ENCODE measurements around the gene DSTN.

DNA sequence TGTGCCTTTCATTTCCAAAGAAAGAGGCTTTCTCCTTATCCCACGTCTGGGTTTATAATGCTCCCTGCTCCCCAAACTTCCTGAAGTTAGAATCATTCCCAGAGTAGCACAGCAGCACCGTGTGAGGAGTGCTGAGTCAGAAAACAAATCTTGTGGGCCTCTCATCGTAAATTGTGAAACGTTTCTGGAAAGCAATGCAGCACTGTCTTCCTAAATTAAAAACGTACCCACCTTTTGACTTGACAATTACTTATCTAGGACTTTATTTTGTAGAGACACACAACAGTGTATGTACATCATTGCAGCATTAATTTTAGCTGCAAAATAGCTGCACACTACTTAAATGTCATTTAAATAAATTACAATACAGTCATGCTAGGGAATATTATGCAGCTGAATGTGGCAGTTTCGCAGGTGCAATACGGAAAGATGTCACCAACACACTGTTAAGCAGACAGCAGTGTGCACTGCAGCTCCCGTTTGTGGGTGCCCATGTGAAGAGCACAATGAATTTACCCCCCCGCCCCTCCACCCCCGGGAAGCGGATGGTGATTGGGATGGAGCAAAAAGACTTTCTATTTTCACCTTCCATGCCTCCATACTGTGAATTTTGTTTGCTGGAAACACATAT is 81.4 kb downstream of the DSTN start:
- TF ChIP-seq, protein P1, sequence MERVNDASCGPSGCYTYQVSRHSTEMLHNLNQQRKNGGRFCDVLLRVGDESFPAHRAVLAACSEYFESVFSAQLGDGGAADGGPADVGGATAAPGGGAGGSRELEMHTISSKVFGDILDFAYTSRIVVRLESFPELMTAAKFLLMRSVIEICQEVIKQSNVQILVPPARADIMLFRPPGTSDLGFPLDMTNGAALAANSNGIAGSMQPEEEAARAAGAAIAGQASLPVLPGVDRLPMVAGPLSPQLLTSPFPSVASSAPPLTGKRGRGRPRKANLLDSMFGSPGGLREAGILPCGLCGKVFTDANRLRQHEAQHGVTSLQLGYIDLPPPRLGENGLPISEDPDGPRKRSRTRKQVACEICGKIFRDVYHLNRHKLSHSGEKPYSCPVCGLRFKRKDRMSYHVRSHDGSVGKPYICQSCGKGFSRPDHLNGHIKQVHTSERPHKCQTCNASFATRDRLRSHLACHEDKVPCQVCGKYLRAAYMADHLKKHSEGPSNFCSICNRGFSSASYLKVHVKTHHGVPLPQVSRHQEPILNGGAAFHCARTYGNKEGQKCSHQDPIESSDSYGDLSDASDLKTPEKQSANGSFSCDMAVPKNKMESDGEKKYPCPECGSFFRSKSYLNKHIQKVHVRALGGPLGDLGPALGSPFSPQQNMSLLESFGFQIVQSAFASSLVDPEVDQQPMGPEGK (CRISPR knock-in tag; IDR thresholded peaks at IDR 0.05; ENCODE audit: borderline replicate concordance), result no peak
- TF ChIP-seq TCF4 (CRISPR knock-in tag; IDR thresholded peaks at IDR 0.05; ENCODE audit: borderline replicate concordance), result no peak
